GM18909 (cell line): ENCODE data around the gene RBM8A.
"Not testable (repeated sequence)": the region's sequence is repeated elsewhere in the genome, so short reads cannot be mapped to it uniquely, and the experiment has no call there.

Source experiments
- ATAC-seq: cut with Tn5 transposase; IDR thresholded peaks from one replicate; pipeline ENCODE4 v1.9.1; 2021; ENCODE audit warnings: mild to moderate bottlenecking; ENCODE audit not compliant: unreplicated experiment, poor library complexity

RBM8A gene

DNA sequence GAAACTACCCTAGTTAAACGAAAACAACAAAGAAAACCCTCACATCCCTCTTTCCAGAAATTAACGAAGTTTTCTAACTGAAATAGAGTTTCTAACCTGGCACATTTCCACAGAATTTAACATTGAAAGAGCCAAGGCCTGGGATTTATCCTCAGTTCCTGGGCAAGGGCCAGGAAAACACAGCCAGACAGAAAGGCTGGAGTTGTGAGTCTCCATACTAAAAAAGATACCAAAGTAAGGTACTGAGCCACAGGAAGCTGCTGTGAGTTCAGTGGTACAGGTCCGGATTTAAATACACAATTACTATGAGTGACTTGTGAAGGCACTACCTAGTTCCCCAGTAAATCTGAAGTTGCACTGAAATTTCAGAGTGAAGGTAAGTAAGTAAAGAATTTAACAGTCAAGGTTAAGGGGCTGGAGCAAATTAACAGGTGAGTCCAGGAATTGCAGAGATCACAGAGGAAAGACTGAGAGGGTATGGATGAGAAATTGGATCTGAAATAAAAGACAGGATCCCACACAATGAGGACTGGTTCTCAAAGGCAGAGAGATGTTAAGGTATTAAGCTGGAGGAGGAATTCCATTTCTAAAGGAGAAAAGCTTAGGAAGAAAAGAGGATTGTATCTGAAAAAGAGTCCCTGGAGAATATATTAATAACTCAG is 29.6 kb upstream of the RBM8A start:
- ATAC-seq = no peak

DNA sequence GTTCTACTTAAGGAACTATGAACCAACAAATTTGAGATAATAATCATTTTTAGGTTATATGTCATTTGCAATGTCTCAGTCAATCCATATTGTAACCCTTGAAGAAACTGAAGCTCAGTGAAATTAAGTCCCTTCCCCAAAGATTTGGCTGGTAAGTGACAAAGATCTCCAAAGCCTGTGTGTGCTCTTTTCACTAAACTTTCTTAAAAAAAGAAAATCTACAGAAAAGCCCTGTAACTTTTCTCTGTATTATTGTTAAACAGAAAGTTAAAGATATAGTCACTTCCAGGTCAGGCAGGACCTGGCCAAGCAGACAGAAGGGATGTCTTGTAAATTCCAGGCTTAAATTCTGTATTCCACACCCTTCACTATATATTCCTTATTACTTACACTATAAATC is 29.1 kb upstream of the RBM8A start:
- no peak for ATAC-seq

DNA sequence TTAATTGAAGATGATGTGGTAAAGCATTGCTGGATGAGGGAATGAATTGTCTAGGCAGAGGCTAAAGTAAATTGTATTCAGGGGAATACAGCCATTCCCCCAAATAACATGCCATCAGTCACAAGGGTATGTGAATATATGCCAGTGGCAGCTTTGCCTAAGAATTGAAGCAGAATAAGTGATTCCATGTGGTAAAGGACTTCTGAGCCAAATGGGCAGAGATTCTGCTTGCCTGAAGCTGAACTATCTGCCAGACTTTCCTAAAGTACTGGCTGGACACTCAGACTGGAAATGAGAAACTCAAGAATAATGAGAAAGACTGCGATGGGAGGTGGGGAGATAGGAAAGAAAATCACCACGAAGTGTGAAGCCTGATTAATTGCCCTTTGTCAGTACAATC is 28.2 kb upstream of the RBM8A start:
- no peak for ATAC-seq

DNA sequence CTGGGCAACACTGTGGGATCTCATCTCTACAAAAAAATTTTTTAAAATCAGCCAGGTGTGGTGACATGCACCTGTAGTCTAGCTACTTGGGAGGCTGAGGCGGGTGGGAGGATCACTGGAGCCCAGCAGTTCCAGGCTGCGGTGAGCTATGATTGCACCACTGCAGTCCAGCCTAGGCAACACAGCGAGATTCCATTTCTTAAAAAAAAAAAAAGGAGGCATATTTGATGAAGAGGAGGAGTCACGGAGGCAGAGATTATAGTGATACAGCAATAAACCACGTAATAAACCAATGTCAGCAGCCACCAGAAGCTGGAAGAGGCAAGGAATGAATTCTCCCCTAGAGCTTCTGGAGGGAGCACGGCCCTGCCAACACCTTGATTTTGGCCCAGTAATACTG is 26.6 kb upstream of the RBM8A start:
- ATAC-seq = no peak

DNA sequence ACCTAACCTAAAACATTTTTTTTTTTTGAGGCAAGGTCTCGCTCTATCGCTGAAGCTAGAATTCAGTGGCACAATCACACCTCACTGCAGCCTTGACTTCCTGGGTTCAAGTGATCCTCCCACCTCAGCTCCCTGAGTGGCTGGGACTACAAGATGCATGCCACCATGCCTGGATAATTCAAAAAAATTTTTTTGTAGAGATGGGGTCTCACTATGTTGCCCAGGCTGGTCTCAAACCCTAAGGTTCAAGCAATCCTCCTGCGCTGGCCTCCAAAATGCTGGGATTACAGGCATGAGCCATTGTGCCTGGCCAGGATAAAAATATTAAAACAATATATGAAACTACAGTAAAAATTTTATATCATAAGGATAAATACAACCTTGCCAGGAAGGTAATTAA is 25.6 kb upstream of the RBM8A start:
- ATAC-seq = no peak

DNA sequence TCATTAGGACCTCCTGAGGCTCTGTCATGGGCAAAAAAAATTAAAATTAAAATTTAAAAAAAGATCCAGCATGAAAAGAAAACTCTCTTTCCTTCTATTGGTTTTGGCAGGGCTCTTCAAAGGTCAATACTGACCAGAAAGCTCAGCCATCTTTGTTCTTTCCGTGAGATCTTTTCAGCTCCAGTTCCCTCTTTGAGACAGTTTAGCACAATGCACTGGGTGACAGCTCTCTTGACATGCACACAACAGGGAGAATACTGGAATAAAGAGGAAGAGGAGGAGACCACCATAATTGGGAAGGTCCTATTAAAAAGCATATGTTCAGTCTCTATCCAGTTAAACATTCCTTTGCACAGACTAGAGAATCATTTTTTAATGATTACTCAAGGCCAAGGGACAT is 24.2 kb upstream of the RBM8A start:
- ATAC-seq = no peak

DNA sequence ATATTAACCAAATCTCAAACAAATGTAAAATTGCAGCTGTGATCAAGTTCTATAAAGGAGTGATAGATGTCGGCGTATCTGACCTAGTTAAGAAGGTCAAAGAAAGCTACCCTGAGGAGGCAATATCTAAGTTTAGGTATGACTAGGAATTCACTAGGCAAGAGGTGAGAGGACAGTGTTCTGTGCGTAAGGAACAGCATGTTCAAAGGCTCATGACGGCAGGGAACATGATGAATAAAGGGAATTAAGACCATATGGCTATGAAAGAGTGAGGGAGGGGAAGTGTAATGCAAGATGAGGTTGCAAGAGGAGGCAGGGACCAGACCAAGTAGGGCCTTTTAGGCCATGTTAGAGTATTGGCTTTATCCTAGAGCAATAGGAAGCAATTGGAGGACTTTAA is 21.9 kb upstream of the RBM8A start:
- ATAC-seq = no peak

DNA sequence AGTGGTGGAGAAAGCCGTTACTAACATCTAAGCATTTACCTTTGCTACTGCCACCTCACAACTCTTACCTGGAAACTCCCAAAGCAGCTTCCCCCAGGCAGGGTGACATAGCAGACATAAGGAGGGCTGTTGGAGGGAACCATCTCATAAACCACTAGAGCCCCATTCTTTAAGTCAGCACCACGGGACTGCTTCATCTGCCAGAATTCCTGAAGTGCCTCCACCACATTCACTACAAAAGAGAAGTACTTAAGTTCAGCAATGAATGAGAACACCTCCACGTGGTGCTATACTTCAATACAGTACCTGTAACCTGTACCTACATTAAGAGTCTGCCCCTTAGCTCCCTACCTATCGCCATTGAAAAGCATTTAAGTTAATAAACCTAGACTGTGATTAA is 20.3 kb upstream of the RBM8A start:
- ATAC-seq = no peak

DNA sequence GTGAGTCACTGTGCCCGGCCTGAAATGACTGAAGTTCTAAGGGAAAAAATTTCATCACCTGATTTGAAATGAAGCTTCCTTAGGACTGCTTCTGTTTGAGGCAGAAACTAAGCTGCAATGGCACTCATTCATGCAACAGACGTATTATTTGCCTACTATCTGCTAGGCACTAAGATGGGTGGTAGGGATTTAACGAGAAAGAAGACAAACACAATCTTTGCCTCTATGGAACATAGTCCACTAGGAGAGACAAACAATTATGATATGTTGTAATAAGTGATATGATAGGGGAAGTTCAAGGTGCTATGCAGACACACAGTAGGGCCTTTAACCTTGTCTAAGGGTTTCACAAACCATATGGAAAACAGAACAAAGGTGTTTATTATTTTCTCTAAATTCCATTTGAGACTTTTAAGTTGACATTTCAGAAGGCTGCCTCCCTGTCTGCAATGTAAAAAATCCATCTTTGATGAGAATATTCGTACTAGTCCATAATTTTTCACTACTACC is 19.2 kb upstream of the RBM8A start:
- no peak for ATAC-seq

DNA sequence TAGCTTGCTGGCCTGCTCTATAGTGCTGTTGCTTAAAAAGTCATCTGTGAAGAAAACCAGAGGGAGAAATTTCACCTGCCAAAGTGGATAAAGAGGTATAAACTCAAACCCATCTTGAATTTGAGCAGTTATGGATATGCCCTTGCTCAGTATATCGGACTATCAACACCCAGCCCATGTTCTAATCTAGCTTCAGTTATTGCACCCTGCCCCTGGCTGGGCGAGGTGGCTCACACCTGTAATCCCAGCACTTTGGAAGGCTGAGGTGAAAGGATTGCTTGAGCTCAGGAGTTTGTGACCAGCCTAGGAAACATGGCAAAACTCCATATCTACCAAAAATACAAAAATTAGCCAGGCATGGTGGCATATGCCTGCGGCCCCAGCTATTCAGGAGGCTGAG is 17.2 kb upstream of the RBM8A start:
- ATAC-seq = no peak

DNA sequence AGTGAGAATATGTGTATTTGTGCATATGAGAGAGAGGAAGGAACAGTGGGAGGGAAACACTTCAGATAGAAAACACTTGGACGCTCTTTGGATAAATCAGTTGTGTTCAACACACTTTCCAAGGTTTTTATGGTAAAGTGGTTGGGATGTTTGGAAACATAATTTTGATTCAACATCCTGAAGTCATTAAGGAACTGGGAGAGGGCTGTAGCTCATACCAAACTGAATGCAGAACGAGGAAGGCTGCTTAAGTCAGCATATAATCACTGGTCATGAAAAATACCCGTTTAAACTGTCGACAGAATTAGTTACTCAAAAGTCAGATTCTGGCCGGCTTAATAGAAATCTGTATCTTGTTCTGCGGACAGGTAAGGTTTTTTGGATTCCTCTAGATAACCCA is 15.6 kb upstream of the RBM8A start:
- no peak for ATAC-seq

DNA sequence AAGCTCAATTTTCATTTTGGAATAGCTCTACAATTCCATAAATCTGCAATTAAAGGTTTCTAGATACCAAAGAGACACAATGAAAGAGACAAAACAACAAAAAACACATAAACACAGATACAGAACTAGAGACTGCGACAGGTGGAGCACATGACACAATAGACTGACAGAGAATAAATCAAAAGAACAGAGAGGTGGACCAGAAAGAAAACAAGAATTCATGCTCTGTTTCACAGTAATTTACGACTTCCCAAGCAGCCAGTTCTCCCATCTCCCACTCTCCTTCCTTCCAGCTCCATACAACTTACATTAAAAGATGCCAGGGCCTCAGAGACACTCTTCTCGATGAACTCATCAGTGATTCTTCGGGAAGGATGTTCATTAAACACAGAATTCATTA is 15.1 kb upstream of the RBM8A start:
- no peak for ATAC-seq

DNA sequence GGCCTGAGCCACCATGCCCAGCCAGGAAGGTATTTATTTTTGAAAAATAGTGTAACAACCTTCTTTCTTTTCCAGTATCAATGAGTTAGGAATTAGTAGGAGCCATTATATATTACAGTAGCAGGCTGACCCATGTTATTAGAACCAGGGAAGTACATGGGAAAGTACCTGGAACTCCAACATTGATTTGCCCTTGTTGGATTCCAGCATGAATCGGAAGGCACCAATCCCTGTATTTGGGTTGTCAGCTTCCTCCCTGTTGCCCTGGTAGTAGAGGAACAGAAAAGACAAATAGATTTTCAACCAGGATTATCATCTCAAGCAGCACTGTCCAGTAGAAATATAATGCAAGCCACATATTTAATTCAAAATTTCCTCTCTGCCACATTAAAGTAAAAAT is 10.2 kb upstream of the RBM8A start:
- no peak for ATAC-seq

DNA sequence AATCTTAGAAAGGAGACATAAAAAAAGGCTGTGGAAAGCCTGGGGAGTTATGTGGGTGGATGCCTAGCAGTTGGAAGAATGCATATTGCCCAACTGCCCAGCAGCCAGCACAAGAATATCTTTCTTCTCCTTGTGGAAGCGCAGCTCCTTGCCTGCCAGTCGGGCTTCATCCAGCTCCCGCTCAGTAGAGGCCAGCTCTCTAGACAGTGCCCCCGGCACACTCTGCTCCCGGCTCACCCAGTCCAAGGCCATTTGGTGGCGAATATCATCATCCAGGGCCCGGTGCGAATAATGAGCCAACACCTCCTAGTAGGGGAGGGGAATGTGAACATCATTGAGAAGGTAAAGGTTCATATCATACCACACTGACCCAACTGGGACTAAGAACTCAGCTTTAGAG is 9.0 kb upstream of the RBM8A start:
- ATAC-seq = no peak

DNA sequence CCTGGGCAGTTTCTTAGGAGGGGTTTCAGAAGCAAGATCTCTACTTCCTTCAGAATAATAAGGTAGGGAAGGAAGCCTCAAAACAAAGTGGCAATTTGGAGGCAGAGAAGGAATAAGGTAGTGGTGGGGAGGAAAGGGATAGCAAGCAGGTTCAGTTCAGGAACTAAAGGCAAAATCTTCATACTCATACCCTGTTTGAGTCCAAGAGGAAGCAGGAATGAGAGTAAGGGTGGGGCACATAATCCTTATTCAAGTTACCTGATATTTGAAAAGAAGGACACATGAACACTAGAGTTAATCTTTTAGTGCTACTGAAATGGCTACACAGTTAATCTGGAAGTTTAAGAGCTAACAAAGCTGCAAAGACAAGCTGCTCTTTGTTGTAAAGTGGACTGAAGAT is 8.4 kb upstream of the RBM8A start:
- ATAC-seq = no peak

DNA sequence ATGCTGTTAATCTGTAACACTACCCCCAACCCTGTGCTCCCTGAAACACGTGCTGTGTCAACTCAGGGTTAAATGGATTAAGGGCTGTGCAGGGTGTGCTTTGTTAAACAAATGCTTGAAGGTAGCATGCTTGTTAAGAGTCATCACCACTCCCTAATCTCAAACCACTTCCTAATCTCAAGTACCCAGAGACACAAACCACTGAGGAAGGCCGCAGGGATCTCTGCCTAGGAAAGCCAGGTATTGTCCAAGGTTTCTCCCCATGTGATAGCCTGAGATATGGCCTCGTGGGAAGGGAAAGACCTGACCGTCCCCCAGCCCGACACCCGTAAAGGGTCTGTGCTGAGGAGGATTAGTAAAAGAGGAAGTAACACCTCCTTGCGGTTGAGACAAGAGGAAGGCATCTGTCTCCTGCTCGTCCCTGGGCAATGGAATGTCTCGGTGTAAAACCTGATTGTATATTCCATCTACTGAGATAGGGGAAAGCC is 5.3 kb upstream of the RBM8A start:
- ATAC-seq = not testable (repeated sequence)

DNA sequence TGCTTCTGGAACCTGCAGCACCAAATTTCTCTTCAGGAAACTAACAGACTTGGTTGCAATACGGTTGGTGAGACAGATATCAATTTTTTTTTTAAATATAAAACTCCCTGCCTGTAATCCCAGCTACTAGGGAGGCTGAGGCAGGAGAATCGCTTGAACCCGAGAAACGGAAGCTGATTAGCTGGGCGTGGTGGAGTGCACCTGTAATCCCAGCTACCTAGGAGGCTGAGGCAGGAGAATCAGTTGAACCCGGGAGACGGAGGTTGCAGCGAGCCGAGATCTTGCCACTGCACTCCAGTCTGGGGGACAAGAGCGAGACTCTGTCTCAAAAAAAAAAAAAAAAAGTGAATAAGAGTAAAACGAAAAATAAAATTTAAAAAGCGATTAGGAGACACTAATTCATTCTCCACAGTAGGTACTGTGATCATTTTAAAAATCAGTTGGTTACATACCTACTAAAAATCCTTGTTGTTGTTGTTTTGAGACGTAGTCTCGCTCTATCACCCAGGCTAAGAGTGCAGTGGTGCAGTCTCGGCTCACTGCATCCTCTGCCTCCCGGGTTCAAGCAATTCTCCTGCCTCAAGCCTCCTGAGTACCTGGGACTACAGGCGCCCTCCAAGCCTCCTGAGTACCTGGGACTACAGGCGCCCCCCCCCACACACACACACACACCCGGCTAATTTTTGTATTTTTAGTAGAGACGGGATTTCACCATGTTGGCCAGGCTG is 796 bp upstream of the RBM8A start:
- no peak for ATAC-seq

DNA sequence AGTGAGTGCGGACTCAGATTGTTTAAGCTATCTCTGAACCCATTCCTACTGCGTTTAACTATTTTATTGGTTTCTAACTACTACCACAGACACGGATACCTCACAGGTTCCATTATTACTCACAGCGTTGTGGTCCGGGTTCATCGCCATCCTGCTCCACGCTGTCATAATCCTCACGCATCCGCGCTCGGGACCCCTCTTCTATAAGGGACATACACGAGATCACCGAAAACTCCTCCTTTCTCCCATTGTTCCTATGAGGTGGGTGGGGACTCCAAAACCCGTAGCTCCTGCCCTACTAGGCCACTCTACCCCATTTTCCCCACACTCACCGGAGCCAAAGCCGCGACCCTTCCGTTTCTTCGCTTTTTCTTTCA is 610 bp downstream of the RBM8A start:
- ATAC-seq = peak; percentile 5

DNA sequence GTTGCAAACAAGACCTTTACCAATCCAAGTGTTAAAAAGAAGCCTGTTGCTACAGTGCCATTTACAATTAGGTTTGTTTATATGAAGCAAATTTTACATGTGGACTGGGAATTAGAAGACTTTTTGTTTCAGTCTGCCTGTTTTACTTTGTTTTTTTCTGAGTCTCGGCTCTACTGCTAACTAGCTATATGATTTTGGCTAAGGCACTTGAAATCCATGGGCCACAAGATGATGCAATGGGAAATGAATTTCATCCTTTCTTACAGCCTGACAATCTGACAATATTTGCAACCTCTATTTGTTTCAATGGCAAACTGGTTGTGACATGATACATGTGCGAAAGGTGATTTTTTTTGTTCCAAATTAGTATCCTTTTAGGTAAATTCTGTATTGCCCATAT is 5.0 kb downstream of the RBM8A start:
- ATAC-seq = no peak

DNA sequence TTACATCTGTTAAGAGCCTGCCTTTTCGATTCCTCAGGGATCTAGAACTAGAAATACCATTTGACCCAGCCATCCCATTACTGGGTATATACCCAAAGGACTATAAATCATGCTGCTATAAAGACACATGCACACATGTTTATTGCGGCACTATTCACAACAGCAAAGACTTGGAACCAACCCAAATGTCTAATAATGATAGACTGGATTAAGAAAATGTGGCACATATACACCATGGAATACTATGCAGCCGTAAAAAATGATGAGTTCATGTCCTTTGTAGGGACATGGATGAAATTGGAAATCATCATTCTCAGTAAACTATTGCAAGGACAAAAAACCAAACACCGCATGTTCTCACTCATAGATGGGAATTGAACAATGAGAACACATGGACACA is 7.0 kb downstream of the RBM8A start:
- not testable (repeated sequence) for ATAC-seq

DNA sequence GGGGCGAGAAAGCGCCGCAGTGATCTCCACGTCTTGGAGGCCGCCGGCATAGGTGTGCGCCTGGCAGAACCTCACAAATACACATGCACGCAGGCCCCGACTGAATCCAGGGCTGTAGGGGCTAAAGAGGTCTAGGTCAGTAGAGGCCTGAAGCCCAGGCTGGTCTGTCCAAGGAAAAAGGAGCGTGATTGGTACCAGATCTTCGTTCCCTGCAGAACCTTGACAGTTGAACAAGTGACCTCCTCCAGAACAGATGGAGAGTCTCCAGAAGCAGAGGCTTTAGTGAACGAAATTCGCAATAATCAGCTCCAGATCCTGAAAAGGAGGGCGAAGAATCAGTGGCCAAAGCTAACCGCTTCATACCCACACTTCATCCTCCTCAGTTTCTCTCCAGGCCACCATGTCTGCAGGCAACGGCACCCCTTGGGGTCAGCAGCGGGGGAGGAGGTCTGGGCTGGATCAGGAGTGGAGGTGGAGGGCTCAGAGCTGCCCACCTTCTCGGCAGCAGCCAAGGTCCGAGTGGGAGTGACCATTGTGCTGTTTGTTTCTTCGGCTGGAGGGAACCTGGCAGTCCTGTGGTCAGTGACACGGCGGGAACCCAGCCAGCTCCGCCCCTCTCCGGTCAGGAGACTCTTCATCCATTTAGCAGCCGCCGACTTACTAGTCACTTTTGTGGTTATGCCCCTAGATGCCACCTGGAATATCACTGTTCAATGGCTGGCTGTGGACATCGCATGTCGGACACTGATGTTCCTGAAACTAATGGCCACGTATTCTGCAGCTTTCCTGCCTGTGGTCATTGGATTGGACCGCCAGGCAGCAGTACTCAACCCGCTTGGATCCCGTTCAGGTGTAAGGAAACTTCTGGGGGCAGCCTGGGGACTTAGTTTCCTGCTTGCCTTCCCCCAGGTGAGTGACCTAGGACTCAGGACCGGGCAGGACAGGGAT is 8.0 kb downstream of the RBM8A start:
- ATAC-seq = peak; percentile 17
